Neural progenitor cell (in vitro differentiated cells): ENCODE results near the gene EFCAB8. TPM values are rescaled to one million over a fixed set of nuclear protein-coding genes. Genes with fewer than 3 reads are reported as not detected.

Experiments
- DNase-seq: peaks from one replicate; pipeline ENCODE4 v3.0.0-alpha.2; 2016; ENCODE audit warnings: low spot score
- H2AFZ ChIP-seq: fragments of 200-600 bp; sonication (generic); replicated peaks from 2 replicates; pipeline ENCODE4 v1.6.1; 2016; ENCODE audit warnings: antibody characterized with exemption
- H3F3A ChIP-seq: fragments of 200-600 bp; sonication (generic); 2 replicates; pipeline ENCODE4 v1.6.1; 2016; ENCODE audit warnings: antibody characterized with exemption, low read depth
- H3K27ac ChIP-seq: fragments of 200-600 bp; sonication (generic); 2 replicates; pipeline ENCODE4 v1.5.1; 2016; ENCODE audit warnings: mild to moderate bottlenecking
- H3K27me3 ChIP-seq: fragments of 200-600 bp; sonication (generic); 2 replicates; pipeline ENCODE4 v1.6.1; 2016; ENCODE audit warnings: mild to moderate bottlenecking, moderate library complexity
- H3K36me3 ChIP-seq: fragments of 200-600 bp; sonication (generic); 2 replicates; pipeline ENCODE4 v1.5.1; 2016
- H3K4me1 ChIP-seq: fragments of 200-600 bp; sonication (generic); 2 replicates; pipeline ENCODE4 v1.6.1; 2016; ENCODE audit warnings: mixed run types
- H3K4me2 ChIP-seq: fragments of 200-600 bp; sonication (generic); 2 replicates; pipeline ENCODE4 v1.6.1; 2016
- H3K4me3 ChIP-seq: fragments of 200-600 bp; sonication (generic); 2 replicates; pipeline ENCODE4 v1.5.1; 2016
- H3K79me2 ChIP-seq: fragments of 200-600 bp; sonication (generic); 2 replicates; pipeline ENCODE4 v1.6.1; 2016; ENCODE audit warnings: low read depth
- H3K9ac ChIP-seq: fragments of 200-600 bp; sonication (generic); 2 replicates; pipeline ENCODE4 v1.6.1; 2016
- H3K9me3 ChIP-seq: fragments of 200-600 bp; sonication (generic); 2 replicates; pipeline ENCODE4 v1.5.1; 2016; ENCODE audit warnings: low read depth
- H4K20me1 ChIP-seq: fragments of 200-600 bp; sonication (generic); 2 replicates; pipeline ENCODE4 v1.6.1; 2016; ENCODE audit warnings: low read depth
- H3K27ac Mint-ChIP-seq: 3 replicates; pipeline ENCODE4 v1.8.0; 2021; ENCODE audit warnings: mixed read lengths
- H3K27me3 Mint-ChIP-seq: 2 replicates; pipeline ENCODE4 v1.8.0; 2022; ENCODE audit warnings: low read depth, mild to moderate bottlenecking, inconsistent platforms, moderate library complexity, mixed read lengths; ENCODE audit not compliant: insufficient read depth
- H3K36me3 Mint-ChIP-seq: 3 replicates; pipeline ENCODE4 v1.8.0; 2021; ENCODE audit warnings: mixed read lengths
- H3K4me1 Mint-ChIP-seq: 3 replicates; pipeline ENCODE4 v1.8.0; 2021; ENCODE audit warnings: mixed read lengths
- H3K4me3 Mint-ChIP-seq: 3 replicates; pipeline ENCODE4 v1.8.0; 2021; ENCODE audit warnings: mild to moderate bottlenecking, moderate library complexity, mixed read lengths
- H3K9me3 Mint-ChIP-seq: 3 replicates; pipeline ENCODE4 v1.8.0; 2020; ENCODE audit warnings: mixed read lengths
- EZH2 ChIP-seq: fragments of 200-600 bp; sonication (generic); IDR thresholded peaks from 2 replicates; pipeline ENCODE4 v1.6.1; 2017; ENCODE audit warnings: antibody characterized with exemption, mild to moderate bottlenecking, moderate library complexity
- EZH2phosphoT487 ChIP-seq: fragments of 200-600 bp; sonication (generic); IDR thresholded peaks from 2 replicates; pipeline ENCODE4 v1.6.1; 2017; ENCODE audit warnings: antibody characterized with exemption
- total RNA-seq: library from RNA; depleted of rRNA; stranded (reverse); fragments of >200 nt; gene quantifications from 2 replicates; pipeline ENCODE4 v1.2.3, GENCODE V29; 2015; ENCODE audit warnings: low replicate concordance
- TF ChIP-seq, protein P1 (sequence below): fragments of 200-600 bp; sonication (generic); IDR thresholded peaks from 2 replicates; pipeline ENCODE4 v1.5.1; 2017; ENCODE audit warnings: antibody characterized with exemption, mild to moderate bottlenecking

EFCAB8 gene
- total RNA-seq, 1 donor from 2014 or later, result not detected

GRCh38 chr20:32914031-32914430 is 55.3 kb downstream of the EFCAB8 start:
- no peaks in the 10 kb centered on the region for H3K4me1 ChIP-seq
- no peak for DNase-seq
- no peaks in the 10 kb centered on the region for H3K79me2 ChIP-seq
- no peak overlapping the region for H3K27ac ChIP-seq
- no peaks in the 10 kb centered on the region for H3K9me3 ChIP-seq
- Mint-ChIP-seq H3K4me1 (peaks cover 6% of the 10 kb centered on the region), H3K27me3 (peaks cover 8% of the 10 kb centered on the region), H3K36me3 (no peaks in the 10 kb centered on the region), H3K27ac (no peak overlapping the region), H3K9me3 (peaks cover 15% of the 10 kb centered on the region), H3K4me3 (no peak overlapping the region)
- TF ChIP-seq, protein P1, sequence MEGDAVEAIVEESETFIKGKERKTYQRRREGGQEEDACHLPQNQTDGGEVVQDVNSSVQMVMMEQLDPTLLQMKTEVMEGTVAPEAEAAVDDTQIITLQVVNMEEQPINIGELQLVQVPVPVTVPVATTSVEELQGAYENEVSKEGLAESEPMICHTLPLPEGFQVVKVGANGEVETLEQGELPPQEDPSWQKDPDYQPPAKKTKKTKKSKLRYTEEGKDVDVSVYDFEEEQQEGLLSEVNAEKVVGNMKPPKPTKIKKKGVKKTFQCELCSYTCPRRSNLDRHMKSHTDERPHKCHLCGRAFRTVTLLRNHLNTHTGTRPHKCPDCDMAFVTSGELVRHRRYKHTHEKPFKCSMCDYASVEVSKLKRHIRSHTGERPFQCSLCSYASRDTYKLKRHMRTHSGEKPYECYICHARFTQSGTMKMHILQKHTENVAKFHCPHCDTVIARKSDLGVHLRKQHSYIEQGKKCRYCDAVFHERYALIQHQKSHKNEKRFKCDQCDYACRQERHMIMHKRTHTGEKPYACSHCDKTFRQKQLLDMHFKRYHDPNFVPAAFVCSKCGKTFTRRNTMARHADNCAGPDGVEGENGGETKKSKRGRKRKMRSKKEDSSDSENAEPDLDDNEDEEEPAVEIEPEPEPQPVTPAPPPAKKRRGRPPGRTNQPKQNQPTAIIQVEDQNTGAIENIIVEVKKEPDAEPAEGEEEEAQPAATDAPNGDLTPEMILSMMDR, result no peak
- TF ChIP-seq EZH2 (no peak), EZH2phosphoT487 (no peak)
- H3K9ac ChIP-seq, result no peak overlapping the region
- no peak overlapping the region for H3K4me2 ChIP-seq
- no peaks in the 10 kb centered on the region for H4K20me1 ChIP-seq
- H3K36me3 ChIP-seq, result no peaks in the 10 kb centered on the region
- H2AFZ ChIP-seq, result no peak overlapping the region
- H3F3A ChIP-seq, result no peaks in the 10 kb centered on the region
- no peaks in the 10 kb centered on the region for H3K27me3 ChIP-seq
- H3K4me3 ChIP-seq, result no peak overlapping the region

GRCh38 chr20:32917191-32917950 is 58.6 kb downstream of the EFCAB8 start:
- Histone ChIP-seq H4K20me1 (no peaks in the 10 kb centered on the region), H3K27ac (no peak overlapping the region), H3K4me2 (no peak overlapping the region), H3K36me3 (no peaks in the 10 kb centered on the region), H3K27me3 (no peaks in the 10 kb centered on the region), H3F3A (no peaks in the 10 kb centered on the region), H3K9me3 (no peaks in the 10 kb centered on the region), H3K9ac (no peak overlapping the region), H2AFZ (no peak overlapping the region), H3K4me1 (no peaks in the 10 kb centered on the region), H3K79me2 (no peaks in the 10 kb centered on the region), H3K4me3 (no peak overlapping the region)
- Mint-ChIP-seq H3K27me3 (peaks cover 10% of the 10 kb centered on the region), H3K4me1 (no peaks in the 10 kb centered on the region), H3K9me3 (peaks cover 15% of the 10 kb centered on the region), H3K27ac (no peak overlapping the region), H3K36me3 (no peaks in the 10 kb centered on the region), H3K4me3 (no peak overlapping the region)
- no peak for DNase-seq
- no peak for TF ChIP-seq EZH2
- TF ChIP-seq, protein P1, result no peak
- TF ChIP-seq EZH2phosphoT487, result no peak

GRCh38 chr20:32918296-32918695 is 59.6 kb downstream of the EFCAB8 start:
- H3K4me1 Mint-ChIP-seq, result no peaks in the 10 kb centered on the region
- Histone ChIP-seq H2AFZ (no peak overlapping the region), H3K4me2 (no peak overlapping the region), H3F3A (no peaks in the 10 kb centered on the region), H3K9me3 (no peaks in the 10 kb centered on the region), H3K79me2 (no peaks in the 10 kb centered on the region), H3K27ac (no peak overlapping the region), H3K27me3 (no peaks in the 10 kb centered on the region), H4K20me1 (no peaks in the 10 kb centered on the region), H3K9ac (no peak overlapping the region), H3K4me1 (no peaks in the 10 kb centered on the region), H3K4me3 (no peak overlapping the region), H3K36me3 (no peaks in the 10 kb centered on the region)
- peaks cover 15% of the 10 kb centered on the region for H3K9me3 Mint-ChIP-seq
- H3K4me3 Mint-ChIP-seq, result no peak overlapping the region
- H3K36me3 Mint-ChIP-seq, result no peaks in the 10 kb centered on the region
- no peak for DNase-seq
- H3K27ac Mint-ChIP-seq, result no peak overlapping the region
- no peak for TF ChIP-seq EZH2
- TF ChIP-seq, protein P1, result no peak
- no peak for TF ChIP-seq EZH2phosphoT487
- peaks cover 11% of the 10 kb centered on the region for H3K27me3 Mint-ChIP-seq
